H1 (cell line): Measurements from ENCODE around the gene BTG2. TPM values are rescaled to one million over a fixed set of nuclear protein-coding genes. Genes with fewer than 3 reads are reported as not detected.
A peak's percentile ranks its signal among the peaks of the same experiment; 100 is the strongest.

Experiments used
- CTCF ChIA-PET: fragments of 300-600 bp; sonication (Branson Sonifier 250); formaldehyde crosslinking; loops from one replicate; lab custom pipeline; 2021; ENCODE audit not compliant: partially characterized antibody; lab: Charles Lee
- POLR2A ChIA-PET: fragments of 300-600 bp; sonication (Branson Sonifier 250); formaldehyde crosslinking; loops from one replicate; lab custom pipeline; 2021; ENCODE audit warnings: inconsistent platforms; ENCODE audit not compliant: partially characterized antibody; lab: Charles Lee
- DNase-seq, 2 experiments: peaks; one replicate each; pipeline versions ENCODE4 v3.0.0 to v3.0.0-alpha.2; 2010 to 2022; ENCODE audit warnings: low spot score in 2 of 2, low read depth in 1 of 2, mixed read lengths in 1 of 2
- FAIRE-seq: peaks from 2 replicates; lab custom pipeline; 2011; peaks lifted over from hg19 to GRCh38; lab: Jason Lieb, UNC
- H2AFZ ChIP-seq: 2 replicates; pipeline ENCODE4 v1.8.1; 2012; ENCODE audit warnings: low read length, inconsistent platforms
- H2AK5ac ChIP-seq: 2 replicates; pipeline ENCODE4 v1.6.1; 2013; ENCODE audit warnings: low read depth, low read length
- H2BK120ac ChIP-seq: replicated peaks from 2 replicates; pipeline ENCODE3; 2013; ENCODE audit warnings: low read depth, low read length, inconsistent platforms
- H2BK12ac ChIP-seq: 2 replicates; pipeline ENCODE4 v1.6.1; 2013; ENCODE audit warnings: low read depth, low read length
- H2BK15ac ChIP-seq: 2 replicates; pipeline ENCODE4 v1.6.1; 2013; ENCODE audit warnings: low read length
- H2BK20ac ChIP-seq: 2 replicates; pipeline ENCODE4 v1.6.1; 2013; ENCODE audit warnings: low read length
- H2BK5ac ChIP-seq: 2 replicates; pipeline ENCODE4 v1.6.1; 2013; ENCODE audit warnings: low read depth, low read length
- H3K14ac ChIP-seq: 2 replicates; pipeline ENCODE4 v1.6.1; 2013; ENCODE audit warnings: inconsistent platforms; ENCODE audit not compliant: insufficient read length
- H3K18ac ChIP-seq: 2 replicates; pipeline ENCODE4 v1.6.1; 2013; ENCODE audit warnings: low read length; ENCODE audit errors: extremely low read depth
- H3K23ac ChIP-seq: 2 replicates; pipeline ENCODE4 v1.6.1; 2013; ENCODE audit warnings: inconsistent platforms; ENCODE audit not compliant: insufficient read length
- H3K23me2 ChIP-seq: 2 replicates; pipeline ENCODE4 v1.6.1; 2013; ENCODE audit warnings: low read depth, low read length
- H3K27ac ChIP-seq: 2 replicates; pipeline ENCODE4 v1.6.1; 2011; ENCODE audit warnings: low read depth, low read length, inconsistent platforms
- H3K27me3 ChIP-seq, 4 experiments: replicated peaks in 1 of 4; 1 replicate in 1 of 4; 2 replicates in 3 of 4; pipeline versions ENCODE4 v1.6.1 to v1.8.1; 2011 to 2013; ENCODE audit warnings: low read length in 3 of 4, mild to moderate bottlenecking in 3 of 4, inconsistent platforms in 2 of 4, mixed read lengths in 2 of 4, moderate library complexity in 1 of 4; ENCODE audit not compliant: control insufficient read depth in 3 of 4, insufficient read depth in 3 of 4; ENCODE audit errors: extremely low read depth in 1 of 4
- H3K36me3 ChIP-seq, 4 experiments: 2 replicates each; pipeline versions ENCODE4 v1.6.1 to v1.8.1; 2011 to 2013; ENCODE audit warnings: mild to moderate bottlenecking in 4 of 4, low read length in 3 of 4, moderate library complexity in 2 of 4, control low read depth in 1 of 4, inconsistent platforms in 1 of 4; ENCODE audit not compliant: insufficient read depth in 4 of 4, control insufficient read depth in 2 of 4
- H3K4ac ChIP-seq: replicated peaks from 2 replicates; pipeline ENCODE3; 2013; ENCODE audit warnings: low read length, low read depth, mixed read lengths, inconsistent platforms; ENCODE audit not compliant: insufficient read length
- H3K4me1 ChIP-seq, 4 experiments: replicated peaks in 1 of 4; 1 replicate in 1 of 4; 2 replicates in 3 of 4; pipeline versions ENCODE4 v1.6.1 to v1.8.1; 2011 to 2013; ENCODE audit warnings: low read length in 3 of 4, inconsistent platforms in 2 of 4, mixed read lengths in 1 of 4; ENCODE audit not compliant: insufficient read depth in 4 of 4, control insufficient read depth in 3 of 4
- H3K4me2 ChIP-seq, 2 experiments: 2 replicates each; pipeline versions ENCODE4 v1.6.1 to v1.8.1; 2011 to 2013; ENCODE audit warnings: low read depth in 2 of 2, low read length in 2 of 2, control low read depth in 1 of 2, inconsistent platforms in 1 of 2, mild to moderate bottlenecking in 1 of 2; ENCODE audit not compliant: insufficient read depth in 1 of 2
- H3K4me3 ChIP-seq, 4 experiments: fragments of 200-600, 300-600 bp in 1 of 4; sonication (generic), shearing (Covaris generic), sonication (Bioruptor Twin) in 1 of 4; 2 replicates each; pipeline versions ENCODE4 v1.5.1 to v1.8.1; 2011 to 2016; ENCODE audit warnings: low read length in 4 of 4, low read depth in 3 of 4, control low read depth in 2 of 4, inconsistent platforms in 2 of 4, mild to moderate bottlenecking in 2 of 4, mixed read lengths in 1 of 4, moderate library complexity in 1 of 4; ENCODE audit not compliant: insufficient read depth in 2 of 4; ENCODE audit errors: extremely low read depth in 1 of 4
- H3K56ac ChIP-seq: replicated peaks from 2 replicates; pipeline ENCODE3; 2013; ENCODE audit warnings: low read depth, mild to moderate bottlenecking, mixed read lengths, low read length, inconsistent platforms; ENCODE audit not compliant: insufficient read length
- H3K79me1 ChIP-seq: 2 replicates; pipeline ENCODE4 v1.6.1; 2013; ENCODE audit warnings: low read depth, low read length, control low read depth
- H3K79me2 ChIP-seq, 2 experiments: 2 replicates each; pipeline versions ENCODE4 v1.6.1 to v1.8.1; 2012 to 2013; ENCODE audit warnings: low read length in 2 of 2, mild to moderate bottlenecking in 2 of 2, inconsistent platforms in 1 of 2; ENCODE audit not compliant: insufficient read depth in 2 of 2, control insufficient read depth in 1 of 2
- H3K9ac ChIP-seq, 4 experiments: replicated peaks in 1 of 4; 1 replicate in 1 of 4; 2 replicates in 3 of 4; pipeline versions ENCODE4 v1.6.1 to v1.8.1; 2011 to 2013; ENCODE audit warnings: low read depth in 3 of 4, low read length in 3 of 4, control low read depth in 2 of 4, mild to moderate bottlenecking in 2 of 4, moderate library complexity in 2 of 4, inconsistent platforms in 1 of 4; ENCODE audit errors: extremely low read depth in 1 of 4
- H3K9me3 ChIP-seq, 2 experiments: 2 replicates each; pipeline versions ENCODE4 v1.6.1 to v1.8.1; 2012 to 2013; ENCODE audit warnings: mild to moderate bottlenecking in 2 of 2, moderate library complexity in 2 of 2, control low read depth in 1 of 2, inconsistent platforms in 1 of 2, low read depth in 1 of 2, low read length in 1 of 2, mixed read lengths in 1 of 2; ENCODE audit not compliant: insufficient read depth in 2 of 2
- H4K20me1 ChIP-seq, 2 experiments: replicated peaks in 1 of 2; 2 replicates each; pipeline versions ENCODE3 to v1.8.1; 2011 to 2013; ENCODE audit warnings: inconsistent platforms in 2 of 2, low read length in 2 of 2, mild to moderate bottlenecking in 1 of 2; ENCODE audit not compliant: insufficient read depth in 2 of 2, control insufficient read depth in 1 of 2
- H4K5ac ChIP-seq: 2 replicates; pipeline ENCODE4 v1.6.1; 2013; ENCODE audit warnings: low read length, low read depth, mixed read lengths, inconsistent platforms; ENCODE audit not compliant: insufficient read length
- H4K8ac ChIP-seq: 2 replicates; pipeline ENCODE4 v1.8.0; 2013; ENCODE audit warnings: mild to moderate bottlenecking, moderate library complexity, low read length, inconsistent platforms; ENCODE audit not compliant: insufficient read depth; ENCODE audit errors: extremely low read depth
- H4K91ac ChIP-seq: replicated peaks from 2 replicates; pipeline ENCODE3; 2013; ENCODE audit warnings: low read length, mixed read lengths, inconsistent platforms; ENCODE audit not compliant: insufficient read length
- ASH2L ChIP-seq: fragments of 200-600, 300-600 bp; sonication (generic); IDR thresholded peaks from one replicate; pipeline ENCODE4 v1.7.1; 2017; ENCODE audit warnings: low read length
- CHD1 ChIP-seq: IDR thresholded peaks from 2 replicates; pipeline ENCODE4 v1.6.1; 2012; ENCODE audit warnings: low read depth, low read length, improper control_type of control experiment
- E2F6 ChIP-seq: IDR thresholded peaks from 2 replicates; pipeline ENCODE4 v1.6.1; 2012; ENCODE audit warnings: inconsistent platforms
- EGR1 ChIP-seq: IDR thresholded peaks from 2 replicates; pipeline ENCODE4 v1.6.1; 2011; ENCODE audit warnings: low read depth, low read length, borderline replicate concordance
- JUN ChIP-seq: IDR thresholded peaks from 2 replicates; pipeline ENCODE4 v1.6.1; 2011; ENCODE audit warnings: low read depth, mild to moderate bottlenecking, improper control_type of control experiment, low read length
- KDM5A ChIP-seq: fragments of 200-600 bp; IDR thresholded peaks from 2 replicates; pipeline ENCODE4 v1.7.1; 2012; ENCODE audit warnings: mild to moderate bottlenecking, low read length, inconsistent platforms, mixed read lengths
- MAX ChIP-seq: IDR thresholded peaks from 2 replicates; pipeline ENCODE4 v1.6.1; 2012; ENCODE audit warnings: inconsistent platforms
- NRF1 ChIP-seq: IDR thresholded peaks from 2 replicates; pipeline ENCODE4 v1.6.1; 2011; ENCODE audit warnings: mild to moderate bottlenecking, low read depth, low read length, improper control_type of control experiment
- RXRA ChIP-seq: IDR thresholded peaks from 2 replicates; pipeline ENCODE4 v1.6.1; 2011; ENCODE audit warnings: low read depth, mild to moderate bottlenecking, low read length, moderate library complexity; ENCODE audit not compliant: insufficient read depth
- WGBS, 2 experiments: shearing (Covaris generic) in 1 of 2; methylation state at CpG; one replicate each; pipeline versions ENCODE4 v1.1.6 to v1.1.7; 2013 to 2015; ENCODE audit warnings: low lambda C conversion rate in 2 of 2, mixed read lengths in 2 of 2, inconsistent platforms in 1 of 2, low coverage in 1 of 2, missing lambda C conversion rate in 1 of 2; ENCODE audit not compliant: insufficient replicate concordance in 2 of 2, insufficient coverage in 1 of 2, insufficient read length in 1 of 2; ENCODE audit errors: extremely low coverage in 1 of 2, missing lambda C conversion rate in 1 of 2; 5-methylcytosine and 5-hydroxymethylcytosine counted together
- polyA plus RNA-seq, 7 experiments: library from polyadenylated mRNA; depleted of rRNA in 3 of 7; stranded (reverse) in 5 of 7; unstranded in 2 of 7; fragments of >200 nt in 5 of 7; fragments of 200-250 nt in 2 of 7; gene quantifications; 1 replicate in 5 of 7; 2 replicates in 1 of 7; 4 replicates in 1 of 7; pipeline versions ENCODE4 v1.2.1 to v1.2.3, GENCODE V29; 2011 to 2013; ENCODE audit warnings: missing spikeins in 2 of 7, mixed read lengths in 2 of 7
- total RNA-seq: library from RNA; stranded (reverse); fragmentation: NEBNext Ultra II Directional; extraction: Animal tissue kit (Norgen Biotek cat#: 25700); gene quantifications from 2 replicates; pipeline ENCODE4 v1.2.1, GENCODE V29; 2021

The BTG2 gene
- total and polyA plus RNA-seq, 2 of the 8 experiments (the other 6 are each of a cell fraction or from before 2014, with no cell fraction given) = 4.8 to 11.0 TPM

- no peak for FAIRE-seq
- no peak overlapping the region for H4K91ac ChIP-seq
- CTCF ChIA-PET = interaction anchor here (0.6 to 39.0 kb wide), 28 partner anchors 8 to 433 kb away, joined by 3 to 785 read pairs (median 5); partner anchors contain the start of gene BTG2
- peaks cover 0 to 31% (median 10%) of the 10 kb centered on the region in 4 experiments; a peak in 5 of 7 replicates for H3K27me3 ChIP-seq
- no peak for TF ChIP-seq E2F6
- TF ChIP-seq EGR1 = no peak
- TF ChIP-seq ASH2L = no peak
- no peak for TF ChIP-seq CHD1
- TF ChIP-seq KDM5A = no peak
- no peak for TF ChIP-seq JUN
- TF ChIP-seq NRF1 = no peak
- no peak for TF ChIP-seq MAX
- TF ChIP-seq RXRA = no peak
- TF ChIP-seq, all 59 proteins: peak for 0
- Histone ChIP-seq H3K18ac (no peak overlapping the region), H2BK20ac (no peak overlapping the region), H3K9me3 (no peaks in the 10 kb centered on the region), H3K23me2 (peaks cover 2% of the 10 kb centered on the region; the same call in 1 of the 2 replicates), H3K4me2 (no peak overlapping the region), H3K14ac (no peak overlapping the region), H2BK120ac (no peak overlapping the region), H3K27ac (no peak overlapping the region), H2BK15ac (no peak overlapping the region), H4K8ac (0 out of 2 replicates have a peak overlapping the region, but pooled peaks have one; percentile 64), H3K9ac (no peak overlapping the region), H2AK5ac (no peak overlapping the region), H3K79me2 (no peaks in the 10 kb centered on the region), H2AFZ (no peak overlapping the region), H2BK5ac (no peak overlapping the region), H3K56ac (no peak overlapping the region), H3K4me3 (no peak overlapping the region), H3K23ac (no peak overlapping the region), H4K5ac (no peak overlapping the region), H3K79me1 (no peaks in the 10 kb centered on the region), H2BK12ac (no peak overlapping the region; the same call in 1 of the 2 replicates), H3K36me3 (no peaks in the 10 kb centered on the region), H3K4ac (no peak overlapping the region), H4K20me1 (no peaks in the 10 kb centered on the region), H3K4me1 (peaks cover 0 to 13% (median 8%) of the 10 kb centered on the region in 4 experiments; a peak in 5 of 7 replicates)
- 81% methylated on average over 6 of the region's 6 CpGs; no CpG with 5 or more reads in 1 of the 2 experiments for WGBS, 2 experiments
- POLR2A ChIA-PET = interaction anchor here (0.6 kb wide), 1 partner anchor 76 kb away, joined by 3 read pairs; no protein-coding TSS in a partner anchor
- no peak for DNase-seq
Measured at GRCh38 chr1:203271962-203272632, 33.2 kb upstream of the BTG2 start.
